SK-N-SH treated with all-trans-retinoic acid at 6 μM for 48 hours (cell line): ENCODE results near the gene ENAH.
"Not testable (repeated sequence)": the region's sequence is repeated elsewhere in the genome, so short reads cannot be mapped to it uniquely, and the experiment has no call there.

Source experiments
- ATAC-seq: fragments of 200-7000 bp; cut with Tn5 transposase; 3 replicates; pipeline ENCODE4 v1.9.1; 2020; ENCODE audit warnings: mild to moderate bottlenecking, moderate library complexity
- ARNTL ChIP-seq: fragments of 450-650 bp; formaldehyde crosslinking; IDR thresholded peaks from 2 replicates; pipeline ENCODE4 v1.5.0; 2020; ENCODE audit warnings: low read depth, mild to moderate bottlenecking, moderate library complexity, borderline replicate concordance
- BACH2 ChIP-seq: fragments of 250-450 bp; sonication (Bioruptor Pico); IDR thresholded peaks from 2 replicates; pipeline ENCODE4 v1.9.0; 2021; ENCODE audit warnings: mild to moderate bottlenecking, borderline replicate concordance
- CREB5 ChIP-seq: fragments of 250-450 bp; sonication (Bioruptor Pico); IDR thresholded peaks from 2 replicates; pipeline ENCODE4 v1.5.1; 2020; ENCODE audit warnings: low read depth, mild to moderate bottlenecking, moderate library complexity
- CSDC2 ChIP-seq: fragments of 250-450 bp; sonication (Bioruptor Pico); IDR thresholded peaks from 2 replicates; pipeline ENCODE4 v1.5.0; 2020; ENCODE audit warnings: mild to moderate bottlenecking, moderate library complexity
- GLIS3 ChIP-seq: fragments of 250-450 bp; sonication (Bioruptor Pico); IDR thresholded peaks from 2 replicates; pipeline ENCODE4 v1.5.0; 2020; ENCODE audit warnings: mild to moderate bottlenecking, moderate library complexity
- OSR1 ChIP-seq: fragments of 250-450 bp; sonication (Bioruptor Pico); IDR thresholded peaks from 2 replicates; pipeline ENCODE4 v1.8.0; 2022; ENCODE audit warnings: moderate library complexity, mild to moderate bottlenecking, inconsistent platforms
- PATZ1 ChIP-seq: fragments of 250-450 bp; sonication (Bioruptor Pico); IDR thresholded peaks from 2 replicates; pipeline ENCODE4 v1.8.0; 2020; ENCODE audit warnings: mild to moderate bottlenecking, moderate library complexity, borderline replicate concordance
- POU6F1 ChIP-seq: fragments of 250-450 bp; sonication (Bioruptor Pico); IDR thresholded peaks from 2 replicates; pipeline ENCODE4 v1.8.0; 2021; ENCODE audit warnings: low read depth, mild to moderate bottlenecking, moderate library complexity, borderline replicate concordance
- PPARA ChIP-seq: fragments of 250-450 bp; sonication (Bioruptor Pico); IDR thresholded peaks from 2 replicates; pipeline ENCODE4 v1.5.0; 2020; ENCODE audit warnings: mild to moderate bottlenecking, borderline replicate concordance
- RARB ChIP-seq: fragments of 250-450 bp; sonication (Bioruptor Pico); IDR thresholded peaks from 2 replicates; pipeline ENCODE4 v1.8.0; 2021; ENCODE audit warnings: mild to moderate bottlenecking, moderate library complexity
- SNAI2 ChIP-seq: fragments of 250-450 bp; sonication (Bioruptor Pico); IDR thresholded peaks from 2 replicates; pipeline ENCODE4 v1.5.0; 2020; ENCODE audit warnings: mild to moderate bottlenecking, moderate library complexity
- TOX ChIP-seq: fragments of 250-450 bp; sonication (Bioruptor Pico); IDR thresholded peaks from 2 replicates; pipeline ENCODE4 v1.8.0; 2021; ENCODE audit warnings: mild to moderate bottlenecking, moderate library complexity, borderline replicate concordance
- TSHZ2 ChIP-seq: fragments of 250-450 bp; sonication (Bioruptor Pico); IDR thresholded peaks from 2 replicates; pipeline ENCODE4 v1.5.0; 2020; ENCODE audit warnings: mild to moderate bottlenecking, moderate library complexity
- ZC3H10 ChIP-seq: fragments of 250-450 bp; sonication (Bioruptor Pico); IDR thresholded peaks from 2 replicates; pipeline ENCODE4 v1.5.1; 2021; ENCODE audit warnings: mild to moderate bottlenecking, moderate library complexity
- ZFP30 ChIP-seq: fragments of 450-650 bp; formaldehyde crosslinking; IDR thresholded peaks from 2 replicates; pipeline ENCODE4 v1.5.0; 2022; ENCODE audit warnings: mild to moderate bottlenecking, moderate library complexity
- ZNF565 ChIP-seq: fragments of 450-650 bp; formaldehyde crosslinking; conservative IDR thresholded peaks from 2 replicates; pipeline ENCODE4 v1.5.0; 2020; ENCODE audit warnings: low read depth, mild to moderate bottlenecking, moderate library complexity
- ZNF70 ChIP-seq: fragments of 450-650 bp; formaldehyde crosslinking; IDR thresholded peaks from 2 replicates; pipeline ENCODE4 v1.5.0; 2020; ENCODE audit warnings: mild to moderate bottlenecking, moderate library complexity

Gene ENAH

GRCh38 chr1:225642177-225642576 is 10.7 kb downstream of the ENAH start (continued):
- TF ChIP-seq PATZ1 (CRISPR knock-in tag) = no peak
- TF ChIP-seq, all 23 proteins: peak for 0

- no peak for TF ChIP-seq TSHZ2 (CRISPR knock-in tag)
- no peak for TF ChIP-seq OSR1
- no peak for TF ChIP-seq TOX (CRISPR knock-in tag)
- no peak for TF ChIP-seq POU6F1 (CRISPR knock-in tag)
- TF ChIP-seq ARNTL = no peak
- no peak for TF ChIP-seq PPARA
- TF ChIP-seq ZNF70 = no peak
- no peak for TF ChIP-seq ZC3H10 (CRISPR knock-in tag)
- TF ChIP-seq ZNF565 (CRISPR knock-in tag) = no peak
- no peak for TF ChIP-seq CREB5 (CRISPR knock-in tag)
- TF ChIP-seq CSDC2 (CRISPR knock-in tag) = no peak
- TF ChIP-seq SNAI2 (CRISPR knock-in tag) = no peak
- no peak for TF ChIP-seq GLIS3 (CRISPR knock-in tag)
- TF ChIP-seq RARB = no peak
- no peak for ATAC-seq
Measured at GRCh38 chr1:225638853-225639252, 14.1 kb downstream of the ENAH start.

GRCh38 chr1:225637651-225638199 is 15.2 kb downstream of the ENAH start:
- TF ChIP-seq TSHZ2 (CRISPR knock-in tag) (no peak), ZC3H10 (CRISPR knock-in tag) (no peak), ZNF565 (CRISPR knock-in tag) (no peak)
- ATAC-seq = no peak

- not testable (repeated sequence) for ATAC-seq
Measured at GRCh38 chr1:225636992-225637391, 15.9 kb downstream of the ENAH start.

GRCh38 chr1:225635649-225636048 is 17.3 kb downstream of the ENAH start:
- TF ChIP-seq BACH2 (CRISPR knock-in tag) (no peak), SNAI2 (CRISPR knock-in tag) (no peak), OSR1 (no peak), ZNF565 (CRISPR knock-in tag) (no peak), PPARA (no peak), ZFP30 (CRISPR knock-in tag) (no peak), ZC3H10 (CRISPR knock-in tag) (no peak), POU6F1 (CRISPR knock-in tag) (no peak)
- peak; percentile 14; the same call in 2 of the 3 replicates for ATAC-seq

GRCh38 chr1:225632836-225633235 is 20.1 kb downstream of the ENAH start:
- ATAC-seq = not testable (repeated sequence)
